HepG2 (cell line): ENCODE results near the gene BCL2L1. TPM values are rescaled to one million over a fixed set of nuclear protein-coding genes. Genes with fewer than 3 reads are reported as not detected.

Source experiments
- ASH2L ChIP-seq: fragments of 300-600, 200-600 bp; sonication (generic); IDR thresholded peaks from 2 replicates; pipeline ENCODE4 v1.7.0; 2017; ENCODE audit warnings: low read depth, mild to moderate bottlenecking, moderate library complexity, mixed read lengths, low read length; ENCODE audit not compliant: insufficient read length
- CEBPZ ChIP-seq: IDR thresholded peaks from 2 replicates; pipeline ENCODE4 v1.6.1; 2012; ENCODE audit warnings: low read length, improper control_type of control experiment
- GMEB2 ChIP-seq: IDR thresholded peaks from 2 replicates; pipeline ENCODE4 v1.6.1; 2016; ENCODE audit warnings: missing biosample characterization, missing genetic modification reagents, low read depth
- HHEX ChIP-seq: IDR thresholded peaks from 2 replicates; pipeline ENCODE4 v1.6.1; 2016; ENCODE audit warnings: control low read depth
- PCBP1 ChIP-seq: fragments of 200-400 bp; formaldehyde crosslinking; IDR thresholded peaks from 2 replicates; pipeline ENCODE4 v1.6.1; 2017; ENCODE audit warnings: mild to moderate bottlenecking, low read depth, low read length, borderline replicate concordance
- SNAPC4 ChIP-seq: sonication (generic); formaldehyde crosslinking; IDR thresholded peaks from 2 replicates; pipeline ENCODE4 v1.4.0; 2020; ENCODE audit warnings: mild to moderate bottlenecking, missing genetic modification reagents
- UBTF ChIP-seq: sonication (generic); formaldehyde crosslinking; IDR thresholded peaks from 2 replicates; pipeline ENCODE4 v1.4.0; 2020; ENCODE audit warnings: mild to moderate bottlenecking, missing genetic modification reagents
- ZBTB43 ChIP-seq: sonication (generic); formaldehyde crosslinking; conservative IDR thresholded peaks from 2 replicates; pipeline ENCODE4 v1.4.0; 2020; ENCODE audit warnings: missing genetic modification reagents
- ZFP36L2 ChIP-seq: sonication (generic); formaldehyde crosslinking; IDR thresholded peaks from 2 replicates; pipeline ENCODE4 v1.4.0; 2020; ENCODE audit warnings: missing genetic modification reagents
- ZNF296 ChIP-seq: sonication (generic); formaldehyde crosslinking; conservative IDR thresholded peaks from 2 replicates; pipeline ENCODE4 v1.5.0; 2020; ENCODE audit warnings: mild to moderate bottlenecking, missing genetic modification reagents
- ZNF33B ChIP-seq: sonication (generic); formaldehyde crosslinking; IDR thresholded peaks from 2 replicates; pipeline ENCODE4 v1.5.1; 2020; ENCODE audit warnings: mild to moderate bottlenecking, missing genetic modification reagents
- ZNF512 ChIP-seq: sonication (generic); formaldehyde crosslinking; IDR thresholded peaks from 2 replicates; pipeline ENCODE4 v1.4.0; 2020; ENCODE audit warnings: mild to moderate bottlenecking, missing genetic modification reagents
- ZNF557 ChIP-seq: sonication (generic); formaldehyde crosslinking; IDR thresholded peaks from 2 replicates; pipeline ENCODE4 v1.4.0; 2020; ENCODE audit warnings: missing genetic modification reagents
- polyA plus RNA-seq, 8 experiments: library from polyadenylated mRNA; depleted of rRNA in 3 of 8; stranded (reverse) in 7 of 8; unstranded in 1 of 8; fragments of >200 nt; fragmentation: Illumina TruSeq in 4 of 8; extraction: Trizol in 4 of 8; gene quantifications; 2 replicates each; pipeline versions ENCODE4 v1.2.1 to v1.2.3, GENCODE V29; 2011 to 2016; ENCODE audit warnings: low read depth in 4 of 8, missing spikeins in 1 of 8, mixed read lengths in 1 of 8; ENCODE audit not compliant: insufficient read depth in 1 of 8
- total RNA-seq, 5 experiments: library from RNA; depleted of rRNA; stranded (reverse); fragments of >200 nt; fragmentation: Illumina TruSeq; extraction: Trizol; gene quantifications; 2 replicates each; pipeline ENCODE4 v1.2.3, GENCODE V29; 2016; ENCODE audit warnings: low read depth in 1 of 5

BCL2L1 gene
- total and polyA plus RNA-seq, 2 of the 13 experiments (the other 11 are each of a cell fraction or from before 2014, with no cell fraction given) = 164 to 258 TPM

- TF ChIP-seq ASH2L = no peak
- no peak for TF ChIP-seq CEBPZ
- no peak for TF ChIP-seq ZNF557 (CRISPR knock-in tag)
- no peak for TF ChIP-seq UBTF (CRISPR knock-in tag)
- no peak for TF ChIP-seq ZBTB43 (CRISPR knock-in tag)
- TF ChIP-seq PCBP1 = no peak
- no peak for TF ChIP-seq HHEX (CRISPR knock-in tag)
- TF ChIP-seq ZFP36L2 (CRISPR knock-in tag) = no peak
- TF ChIP-seq SNAPC4 (CRISPR knock-in tag) = no peak
- no peak; the same call in 1 of the 2 replicates for TF ChIP-seq ZNF512 (CRISPR knock-in tag)
- no peak for TF ChIP-seq GMEB2
- 0 out of 2 replicates have a peak, but pooled peaks have one; percentile 42 for TF ChIP-seq ZNF33B (CRISPR knock-in tag)
- 0 out of 2 replicates have a peak, but pooled peaks have one; percentile 30 for TF ChIP-seq ZNF296 (CRISPR knock-in tag)
Observed at GRCh38 chr20:31664696-31665354, 57.8 kb downstream of the BCL2L1 start (continued).
